Measurements from ENCODE around the gene HDGFL2.

HDGFL2 gene

GRCh38 chr19:4493104-4493928, 21.2 kb downstream of the HDGFL2 start:
- Histone ChIP-seq H3K9me3 (ENCODE audit: insufficient read depth, low read length, severe bottlenecking) (no peaks in the 10 kb centered on the region), H3K4me3 (ENCODE audit: low read depth in 1 of 2, low read length in 2 of 2) (no peak overlapping the region), H3K27ac (ENCODE audit: low read length) (no peak overlapping the region), H3K4me2 (ENCODE audit: insufficient read depth, low read length) (no peak overlapping the region), H3K36me3 (ENCODE audit: insufficient read depth, low read length) (peaks cover 85% of the 10 kb centered on the region), H2AFZ (ENCODE audit: low read depth, low read length) (no peak overlapping the region), H3K27me3 (ENCODE audit: insufficient read depth, low read length, poor library complexity) (no peaks in the 10 kb centered on the region), H3K4me1 (ENCODE audit: insufficient read depth, low read length) (no peaks in the 10 kb centered on the region), H3K9ac (ENCODE audit: low read depth, low read length) (no peak overlapping the region), H4K20me1 (ENCODE audit: insufficient read depth, low read length) (peaks cover 8% of the 10 kb centered on the region; the same call in 1 of the 2 replicates), H3K79me2 (ENCODE audit: insufficient read depth, low read length) (no peaks in the 10 kb centered on the region)
- DNase-seq (no peak), ATAC-seq (ENCODE audit: insufficient read depth, low read depth) (no peak)
- TF ChIP-seq EZH2 (IDR thresholded peaks at IDR 0.05; ENCODE audit: borderline replicate concordance, low read depth, low read length, severe bottlenecking) = no peak
- TF ChIP-seq, protein P1, sequence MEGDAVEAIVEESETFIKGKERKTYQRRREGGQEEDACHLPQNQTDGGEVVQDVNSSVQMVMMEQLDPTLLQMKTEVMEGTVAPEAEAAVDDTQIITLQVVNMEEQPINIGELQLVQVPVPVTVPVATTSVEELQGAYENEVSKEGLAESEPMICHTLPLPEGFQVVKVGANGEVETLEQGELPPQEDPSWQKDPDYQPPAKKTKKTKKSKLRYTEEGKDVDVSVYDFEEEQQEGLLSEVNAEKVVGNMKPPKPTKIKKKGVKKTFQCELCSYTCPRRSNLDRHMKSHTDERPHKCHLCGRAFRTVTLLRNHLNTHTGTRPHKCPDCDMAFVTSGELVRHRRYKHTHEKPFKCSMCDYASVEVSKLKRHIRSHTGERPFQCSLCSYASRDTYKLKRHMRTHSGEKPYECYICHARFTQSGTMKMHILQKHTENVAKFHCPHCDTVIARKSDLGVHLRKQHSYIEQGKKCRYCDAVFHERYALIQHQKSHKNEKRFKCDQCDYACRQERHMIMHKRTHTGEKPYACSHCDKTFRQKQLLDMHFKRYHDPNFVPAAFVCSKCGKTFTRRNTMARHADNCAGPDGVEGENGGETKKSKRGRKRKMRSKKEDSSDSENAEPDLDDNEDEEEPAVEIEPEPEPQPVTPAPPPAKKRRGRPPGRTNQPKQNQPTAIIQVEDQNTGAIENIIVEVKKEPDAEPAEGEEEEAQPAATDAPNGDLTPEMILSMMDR (IDR thresholded peaks at IDR 0.05; ENCODE audit: borderline replicate concordance, extremely low read depth, low read length, poor library complexity, severe bottlenecking) = no peak

DNA sequence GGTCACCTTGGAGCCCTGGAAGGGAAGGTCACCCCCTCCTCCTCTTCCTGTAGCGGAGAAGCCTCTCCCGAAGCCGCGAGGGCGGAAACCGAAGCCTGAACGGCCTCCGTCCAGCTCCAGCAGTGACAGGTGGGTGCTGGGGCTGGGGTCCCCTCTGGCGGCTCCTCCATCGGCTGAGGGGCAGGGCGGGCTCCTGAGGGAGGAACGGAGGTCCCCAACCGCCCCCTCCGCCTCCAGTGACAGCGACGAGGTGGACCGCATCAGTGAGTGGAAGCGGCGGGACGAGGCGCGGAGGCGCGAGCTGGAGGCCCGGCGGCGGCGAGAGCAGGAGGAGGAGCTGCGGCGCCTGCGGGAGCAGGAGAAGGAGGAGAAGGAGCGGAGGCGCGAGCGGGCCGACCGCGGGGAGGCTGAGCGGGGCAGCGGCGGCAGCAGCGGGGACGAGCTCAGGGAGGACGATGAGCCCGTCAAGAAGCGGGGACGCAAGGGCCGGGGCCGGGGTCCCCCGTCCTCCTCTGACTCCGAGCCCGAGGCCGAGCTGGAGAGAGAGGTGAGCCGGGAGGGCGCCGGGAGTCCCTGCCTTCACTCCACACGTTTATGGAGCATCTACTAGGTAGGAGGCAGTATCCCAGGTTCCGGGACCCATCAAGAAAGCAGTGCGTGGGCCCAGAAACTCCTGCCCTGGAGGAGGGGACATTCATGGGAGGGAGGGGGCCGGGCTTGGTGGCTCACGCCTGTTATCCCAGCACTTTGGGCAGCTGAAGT, 22.0 kb downstream of the HDGFL2 start:
- Histone ChIP-seq H2AFZ (ENCODE audit: low read depth, low read length) (no peak overlapping the region), H3K27ac (ENCODE audit: low read length) (no peak overlapping the region), H3K9ac (ENCODE audit: low read depth, low read length) (no peak overlapping the region), H3K27me3 (ENCODE audit: insufficient read depth, low read length, poor library complexity) (no peaks in the 10 kb centered on the region), H3K79me2 (ENCODE audit: insufficient read depth, low read length) (no peaks in the 10 kb centered on the region), H3K4me2 (ENCODE audit: insufficient read depth, low read length) (no peak overlapping the region), H3K36me3 (ENCODE audit: insufficient read depth, low read length) (peaks cover 83% of the 10 kb centered on the region), H3K9me3 (ENCODE audit: insufficient read depth, low read length, severe bottlenecking) (no peaks in the 10 kb centered on the region), H3K4me3 (ENCODE audit: low read depth in 1 of 2, low read length in 2 of 2) (no peak overlapping the region), H4K20me1 (ENCODE audit: insufficient read depth, low read length) (peaks cover 8% of the 10 kb centered on the region; the same call in 1 of the 2 replicates), H3K4me1 (ENCODE audit: insufficient read depth, low read length) (no peaks in the 10 kb centered on the region)
- no peak for ATAC-seq (ENCODE audit: insufficient read depth, low read depth)
- DNase-seq = no peak
- TF ChIP-seq, protein P1 (IDR thresholded peaks at IDR 0.05; ENCODE audit: borderline replicate concordance, extremely low read depth, low read length, poor library complexity, severe bottlenecking) = no peak
- TF ChIP-seq EZH2 (IDR thresholded peaks at IDR 0.05; ENCODE audit: borderline replicate concordance, low read depth, low read length, severe bottlenecking) = no peak

DNA sequence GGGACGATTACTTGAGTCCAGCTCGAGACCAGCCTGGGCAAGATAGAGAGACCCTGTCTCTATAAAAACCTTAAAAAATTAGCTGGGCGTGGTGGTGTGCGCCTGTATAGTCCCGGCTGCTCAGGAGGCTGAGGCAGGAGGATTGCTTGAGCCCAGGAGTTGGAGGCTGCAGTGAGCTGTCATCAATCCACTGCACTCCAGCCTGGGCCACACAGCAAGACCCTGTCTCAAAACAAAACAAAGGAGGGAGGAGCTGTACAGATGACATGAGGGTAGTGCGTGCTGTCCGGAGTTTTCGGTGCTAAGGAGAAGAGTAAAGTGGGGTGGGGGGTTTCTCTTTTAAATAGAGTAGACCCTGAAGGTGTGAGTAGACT, 22.6 kb downstream of the HDGFL2 start:
- ATAC-seq (ENCODE audit: insufficient read depth, low read depth) (no peak), DNase-seq (no peak)
- Histone ChIP-seq H3K27me3 (ENCODE audit: insufficient read depth, low read length, poor library complexity) (no peaks in the 10 kb centered on the region), H3K36me3 (ENCODE audit: insufficient read depth, low read length) (peaks cover 78% of the 10 kb centered on the region), H3K4me3 (ENCODE audit: low read depth in 1 of 2, low read length in 2 of 2) (no peak overlapping the region), H3K4me2 (ENCODE audit: insufficient read depth, low read length) (no peak overlapping the region), H3K79me2 (ENCODE audit: insufficient read depth, low read length) (no peaks in the 10 kb centered on the region), H3K9me3 (ENCODE audit: insufficient read depth, low read length, severe bottlenecking) (no peaks in the 10 kb centered on the region), H3K9ac (ENCODE audit: low read depth, low read length) (no peak overlapping the region), H4K20me1 (ENCODE audit: insufficient read depth, low read length) (peaks cover 8% of the 10 kb centered on the region; the same call in 1 of the 2 replicates), H3K4me1 (ENCODE audit: insufficient read depth, low read length) (no peaks in the 10 kb centered on the region), H2AFZ (ENCODE audit: low read depth, low read length) (no peak overlapping the region), H3K27ac (ENCODE audit: low read length) (no peak overlapping the region)
- no peak for TF ChIP-seq EZH2 (IDR thresholded peaks at IDR 0.05; ENCODE audit: borderline replicate concordance, low read depth, low read length, severe bottlenecking)
- TF ChIP-seq, protein P1 (IDR thresholded peaks at IDR 0.05; ENCODE audit: borderline replicate concordance, extremely low read depth, low read length, poor library complexity, severe bottlenecking) = no peak
